ENCODE measurements around the gene DDR2.

DDR2 gene

DNA sequence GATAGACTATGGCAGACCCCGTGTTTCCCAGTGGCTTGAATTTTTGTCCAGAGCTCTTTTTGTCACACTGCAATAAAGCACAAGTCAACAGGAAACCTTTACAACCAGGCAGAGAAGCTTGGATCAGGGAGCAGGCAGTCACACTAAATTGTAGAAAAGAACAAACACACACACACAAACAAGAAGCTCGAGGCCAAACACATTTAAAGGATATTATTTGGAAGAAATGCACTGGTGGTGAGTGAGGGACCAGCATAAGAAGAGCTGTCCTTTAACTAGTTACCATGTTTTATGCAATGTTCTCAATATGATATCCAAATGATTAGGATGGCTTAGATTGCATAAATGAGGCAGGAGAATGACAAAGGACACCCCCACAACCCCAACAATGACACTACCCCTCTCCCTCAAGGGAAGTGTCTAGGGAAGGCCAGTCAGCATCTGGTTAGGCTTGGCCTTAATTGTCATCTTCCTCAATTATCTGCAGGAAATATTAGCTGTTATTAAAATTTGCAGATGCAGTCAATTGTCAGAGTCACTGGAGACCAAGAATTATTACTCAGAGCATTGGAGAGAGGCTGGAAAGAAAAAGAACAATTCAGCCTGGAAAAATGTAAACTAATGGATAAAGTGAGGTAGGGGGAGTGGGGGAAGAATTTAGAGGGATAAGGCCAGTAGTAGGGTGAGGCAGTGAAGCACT is 35.3 kb downstream of the DDR2 start:
- H3K27ac ChIP-seq, result no peak overlapping the region
- no peak for DNase-seq (ENCODE audit: low read depth, low spot score)

DNA sequence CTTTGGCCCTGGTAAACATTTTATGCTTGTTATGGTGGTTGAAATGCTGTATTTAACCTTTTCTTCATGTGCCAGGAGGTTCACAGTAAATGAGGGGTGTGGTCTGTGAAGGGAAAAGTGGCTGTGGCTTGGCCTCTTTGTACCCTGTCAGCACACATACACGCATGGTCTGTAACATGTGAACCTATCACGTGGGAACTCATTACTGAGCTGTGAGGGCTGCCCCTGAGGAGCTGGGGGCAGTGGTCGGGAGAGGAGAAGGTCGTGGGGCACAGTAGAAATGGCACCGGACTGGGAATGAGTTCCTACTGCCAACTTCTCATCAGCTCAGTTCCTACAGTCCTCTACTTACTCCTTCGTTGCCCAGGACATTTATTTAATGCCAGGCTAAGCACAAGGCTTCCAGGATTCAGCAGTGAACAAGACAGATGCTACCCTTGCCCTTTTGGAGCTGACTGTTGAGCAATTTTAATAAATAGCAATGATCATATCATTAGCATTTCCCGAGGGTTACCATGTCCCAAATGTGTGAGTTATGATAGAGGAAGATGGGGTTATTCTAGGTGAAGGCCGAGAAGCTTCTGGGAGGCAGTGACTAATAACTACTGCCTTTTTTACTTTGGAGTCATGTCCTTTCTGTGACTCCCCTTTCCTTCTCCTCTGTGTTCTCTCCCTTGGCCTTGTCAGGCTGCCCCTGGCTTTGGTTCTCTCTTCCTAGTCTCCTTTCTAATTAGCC is 38.8 kb downstream of the DDR2 start:
- no peak overlapping the region for H3K27ac ChIP-seq
- no peak for DNase-seq (ENCODE audit: low read depth, low spot score)

DNA sequence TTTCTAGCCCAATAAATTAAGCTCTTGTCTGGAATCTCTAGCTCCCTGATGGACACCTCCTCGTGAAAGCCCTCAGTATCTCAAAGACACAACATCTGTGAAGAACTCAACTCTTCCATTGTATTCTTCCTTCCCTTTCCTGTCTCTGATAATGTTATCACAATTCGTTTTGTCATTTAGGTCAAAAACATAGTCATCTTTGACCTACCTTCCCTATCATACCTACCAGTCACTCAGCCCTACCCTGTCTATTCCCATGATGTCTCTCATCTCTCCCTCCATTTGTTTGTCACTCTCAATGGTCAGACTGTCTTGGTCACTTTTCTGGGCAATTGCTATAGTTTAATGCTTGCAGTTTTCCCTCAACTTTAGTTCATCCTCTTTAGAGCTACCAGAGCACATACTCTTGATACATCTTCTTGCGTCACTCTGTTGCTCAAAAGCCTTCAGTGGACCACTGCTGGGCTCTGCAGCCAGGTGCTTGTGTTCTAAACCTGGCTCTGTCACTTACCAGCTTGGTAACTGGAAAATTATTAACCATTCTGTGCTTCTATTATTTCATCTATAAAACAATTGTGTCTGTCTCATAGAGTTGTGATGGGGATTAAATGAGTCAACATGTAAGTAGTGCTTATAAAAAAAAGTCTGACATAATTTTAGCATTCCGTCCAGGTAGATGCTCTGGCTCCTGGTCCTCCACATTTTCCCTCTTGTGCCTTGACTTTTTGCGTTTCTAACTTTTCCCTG is 39.6 kb downstream of the DDR2 start:
- no peak overlapping the region for H3K27ac ChIP-seq
- DNase-seq (ENCODE audit: low read depth, low spot score), result no peak

DNA sequence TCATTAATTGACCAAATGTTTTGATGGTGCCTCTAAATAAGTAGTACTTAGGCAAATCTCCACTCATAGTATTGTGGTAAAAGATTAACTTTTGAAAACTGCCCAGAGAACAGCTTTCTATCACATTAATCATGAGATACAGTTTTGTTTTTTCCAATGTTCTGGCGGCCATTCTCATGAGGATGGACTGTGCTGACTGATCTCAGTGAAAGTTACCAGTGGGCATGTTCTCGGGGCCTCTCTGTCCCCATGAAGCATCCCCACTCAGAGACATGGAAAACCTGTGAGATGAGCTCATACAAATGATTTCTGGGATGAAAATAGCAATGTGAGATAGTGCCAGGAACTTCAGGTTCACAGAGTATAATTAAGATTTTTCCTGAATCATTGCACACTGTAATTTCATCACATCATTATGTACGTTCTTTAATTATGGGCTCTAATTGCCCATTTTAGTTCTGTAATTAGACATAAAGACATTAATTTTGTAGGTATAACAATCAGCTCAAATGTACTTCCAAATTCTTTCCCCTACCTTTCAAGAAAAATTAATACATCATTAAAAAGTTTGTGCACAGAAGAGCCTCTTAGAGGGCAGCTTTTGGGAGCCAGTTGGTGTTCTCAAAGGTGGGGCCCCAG is 40.5 kb downstream of the DDR2 start:
- no peak for DNase-seq (ENCODE audit: low read depth, low spot score)
- no peak overlapping the region for H3K27ac ChIP-seq

DNA sequence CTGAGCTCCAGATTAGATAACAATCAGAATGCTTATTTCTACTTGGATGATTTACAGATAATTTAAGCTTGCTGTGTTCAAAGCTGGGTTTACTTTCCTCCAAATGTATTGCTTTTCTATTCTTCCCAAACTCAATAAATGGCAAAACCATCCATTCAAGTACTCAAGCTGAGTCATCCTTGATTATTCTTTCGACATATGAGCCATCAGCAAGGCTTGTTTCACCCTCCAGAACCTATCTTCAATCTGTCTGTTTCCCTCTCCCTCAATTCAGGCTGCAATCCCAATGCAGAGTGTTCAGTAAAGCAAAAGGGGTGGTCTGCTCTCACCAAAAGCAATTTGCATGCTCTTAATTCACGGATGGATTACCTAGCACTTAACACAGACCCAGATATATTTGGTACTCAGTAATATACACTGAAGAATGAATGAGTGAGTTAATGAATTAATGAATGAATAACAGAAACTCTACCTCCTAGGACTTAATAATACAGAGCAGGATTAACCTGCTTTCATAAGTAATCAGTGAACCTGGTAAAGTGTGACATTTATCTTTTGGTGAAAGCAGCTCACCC is 41.9 kb downstream of the DDR2 start:
- no peak overlapping the region for H3K27ac ChIP-seq
- no peak for DNase-seq (ENCODE audit: low read depth, low spot score)

DNA sequence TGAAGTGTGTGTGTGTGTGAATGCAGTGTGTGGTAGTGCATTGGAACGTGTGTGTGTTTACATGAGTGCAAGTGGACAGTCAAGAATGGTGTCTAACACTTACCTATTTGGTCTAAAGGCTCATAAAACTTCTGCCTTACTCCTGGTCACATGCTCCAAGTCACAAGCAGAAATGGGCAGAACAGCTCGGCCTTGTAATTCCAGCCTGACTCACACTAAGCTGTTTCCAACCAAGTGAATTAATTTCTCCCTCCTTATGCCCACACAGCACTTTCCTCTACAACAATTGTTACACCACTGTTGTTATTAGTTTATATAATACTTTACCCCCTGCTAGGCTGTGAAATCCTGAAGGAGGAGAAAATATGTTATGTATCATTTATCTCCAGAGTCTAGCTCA is 43.8 kb downstream of the DDR2 start:
- DNase-seq (ENCODE audit: low read depth, low spot score), result no peak
- no peak overlapping the region for H3K27ac ChIP-seq

DNA sequence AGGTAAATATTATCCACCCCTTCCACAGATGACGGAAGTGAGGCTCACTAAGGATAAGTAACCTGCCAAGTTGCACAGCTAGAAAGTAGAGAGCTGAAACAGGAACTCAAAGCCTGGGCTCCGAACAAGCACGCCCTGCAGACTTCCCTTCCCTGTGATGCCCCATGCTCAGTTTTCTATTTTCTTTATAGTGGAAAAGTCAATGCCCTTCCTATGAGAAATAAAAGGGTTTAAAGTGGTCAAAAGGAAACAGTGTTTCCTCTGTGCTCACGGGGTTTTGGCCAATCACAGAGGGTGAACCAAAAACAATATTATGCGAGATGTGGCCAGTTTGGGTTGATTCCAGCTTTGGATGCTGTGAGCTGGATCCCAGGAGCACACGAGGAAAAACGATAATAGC is 44.5 kb downstream of the DDR2 start:
- H3K27ac ChIP-seq, result no peak overlapping the region
- DNase-seq (ENCODE audit: low read depth, low spot score), result no peak

DNA sequence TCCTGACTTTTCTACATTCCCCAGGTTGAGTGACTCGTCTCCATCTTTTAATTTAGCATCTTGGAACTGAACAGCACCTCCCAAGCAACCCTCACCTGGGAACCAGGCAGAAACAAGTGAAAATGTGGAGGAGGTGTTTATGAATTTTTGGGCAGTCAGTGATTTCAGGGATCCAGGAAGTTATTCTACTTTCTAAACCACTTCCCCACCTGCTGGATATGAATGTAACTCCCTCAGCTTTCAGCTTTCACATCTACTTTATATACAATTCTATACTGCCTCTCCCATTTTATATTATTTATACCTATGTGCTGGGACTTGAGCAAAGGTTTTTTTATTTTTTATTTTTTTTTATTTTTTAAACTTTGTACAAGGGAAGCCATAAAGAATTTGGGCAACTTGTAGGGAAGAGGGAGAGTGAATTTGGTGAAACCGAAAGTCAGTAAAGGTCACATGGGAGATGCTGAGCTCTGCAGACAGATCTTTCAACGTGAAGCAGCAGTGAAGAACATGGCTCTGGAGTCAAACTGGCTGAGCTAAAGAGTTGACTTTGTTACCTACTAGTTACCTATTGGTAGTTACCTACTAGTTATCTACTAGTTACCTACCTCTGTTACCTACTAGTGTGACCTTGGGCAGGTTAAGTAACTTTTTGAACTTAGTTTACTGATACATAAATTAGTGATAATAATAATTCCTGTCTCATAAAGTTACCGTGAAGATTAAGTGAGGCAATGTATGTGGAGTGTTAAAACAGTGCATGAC is 45.5 kb downstream of the DDR2 start:
- DNase-seq (ENCODE audit: low read depth, low spot score), result no peak
- no peak overlapping the region for H3K27ac ChIP-seq

DNA sequence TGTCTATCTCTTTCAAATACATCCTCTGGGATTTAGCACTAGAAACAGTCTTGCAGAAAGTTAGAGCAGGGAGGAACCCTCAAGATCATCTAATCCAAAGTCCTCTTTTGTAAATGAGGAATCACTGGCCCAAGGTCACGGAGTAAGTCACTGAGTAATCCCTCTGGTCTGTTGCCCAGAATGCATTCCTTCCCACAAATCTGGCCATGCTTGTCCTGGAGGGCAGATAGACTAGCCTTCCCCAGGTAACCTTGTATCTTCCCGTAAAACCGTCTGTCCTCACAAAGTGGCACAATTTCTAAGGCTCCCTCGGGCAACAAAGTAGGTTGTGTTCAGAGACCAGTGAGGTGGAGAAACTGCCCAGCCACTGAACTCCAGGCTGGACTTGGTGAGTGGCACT is 46.2 kb downstream of the DDR2 start:
- no peak overlapping the region for H3K27ac ChIP-seq
- no peak for DNase-seq (ENCODE audit: low read depth, low spot score)

DNA sequence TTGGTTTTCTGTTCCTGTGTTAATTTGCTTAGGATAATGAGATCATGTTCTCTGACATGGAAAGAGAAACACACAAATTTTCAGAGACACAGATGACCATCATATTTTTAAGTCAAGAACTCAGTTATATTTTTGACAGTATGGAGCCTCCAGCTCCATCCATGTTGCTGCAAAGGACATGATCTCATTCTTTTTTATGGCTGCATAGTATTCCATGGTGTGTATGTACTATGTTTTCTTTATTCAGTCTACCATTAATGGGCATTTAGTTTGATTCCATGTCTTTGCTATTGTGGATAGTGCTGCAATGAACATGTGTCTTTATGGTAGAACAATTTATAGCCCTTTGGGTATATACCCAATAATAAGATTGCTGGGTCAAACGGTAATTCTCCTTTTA is 47.0 kb downstream of the DDR2 start:
- DNase-seq (ENCODE audit: low read depth, low spot score), result no peak
- H3K27ac ChIP-seq, result no peak overlapping the region

DNA sequence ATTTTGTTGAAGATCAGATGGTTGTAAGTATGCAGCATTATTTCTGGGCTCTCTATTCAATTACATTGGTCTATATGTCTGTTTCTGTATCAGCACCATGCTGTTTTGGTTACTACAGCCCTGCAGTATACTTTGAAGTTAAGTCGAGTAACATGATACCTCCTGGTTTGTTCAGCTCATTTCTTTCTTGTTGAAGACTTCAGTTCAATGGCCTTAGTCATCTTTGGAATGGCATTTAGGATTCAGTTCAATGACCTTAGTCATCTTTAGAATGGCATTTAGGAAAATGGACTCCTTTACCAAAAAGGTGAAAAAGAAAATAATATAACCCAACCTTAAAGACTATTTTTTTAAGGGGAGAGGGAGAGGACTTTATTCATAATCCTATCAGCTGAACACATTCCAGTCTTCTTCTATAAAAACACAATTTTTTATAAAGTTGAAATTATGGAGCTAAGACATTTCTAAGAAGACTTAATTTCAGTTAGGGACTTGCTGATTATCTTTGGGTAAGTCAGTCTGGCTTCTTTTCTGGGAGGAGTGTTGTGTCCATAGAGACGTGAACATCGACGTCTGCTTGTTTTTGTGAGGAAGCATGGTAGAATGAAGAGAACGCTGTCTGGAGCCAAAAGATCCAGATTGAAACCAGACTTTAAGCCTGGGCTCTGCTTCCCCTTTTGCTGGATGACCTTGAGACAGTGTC is 48.3 kb downstream of the DDR2 start:
- DNase-seq (ENCODE audit: low read depth, low spot score), result no peak
- no peak overlapping the region for H3K27ac ChIP-seq

DNA sequence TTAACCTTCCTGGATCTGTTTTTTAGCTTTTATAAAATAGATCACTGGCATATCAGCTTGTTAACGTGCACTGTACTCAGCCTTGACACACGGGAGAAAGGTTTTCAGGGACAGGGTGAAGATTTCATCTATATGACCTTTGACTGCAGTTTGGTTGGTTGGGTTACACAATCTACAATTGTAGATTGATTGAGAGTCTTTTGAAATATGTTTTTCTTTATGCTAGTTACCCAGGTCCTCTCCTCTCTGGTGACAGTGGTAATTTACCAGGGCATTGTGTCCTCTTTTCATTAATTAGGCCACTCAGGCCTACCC is 48.8 kb downstream of the DDR2 start:
- H3K27ac ChIP-seq, result no peak overlapping the region
- no peak for DNase-seq (ENCODE audit: low read depth, low spot score)

DNA sequence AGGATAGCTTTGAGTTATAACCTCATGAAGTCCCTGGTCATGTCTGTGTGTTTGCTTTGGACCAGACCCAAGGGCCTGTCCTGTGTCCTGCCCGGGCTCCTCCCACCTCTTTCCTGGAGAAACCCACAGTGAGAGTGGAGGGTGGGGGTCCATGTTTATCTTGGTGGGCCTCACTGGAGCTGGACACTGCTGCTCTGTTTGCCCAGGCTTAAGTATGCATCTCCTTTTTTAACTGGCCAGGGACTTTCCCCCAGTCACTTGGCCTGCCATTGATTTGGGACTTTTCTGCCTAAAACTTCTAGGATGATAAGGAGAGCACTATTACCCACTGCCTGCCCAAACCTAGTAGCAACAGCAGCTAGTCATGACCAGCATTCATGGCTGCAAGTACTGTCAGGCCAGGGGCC is 49.8 kb downstream of the DDR2 start:
- H3K27ac ChIP-seq, result no peak overlapping the region
- no peak for DNase-seq (ENCODE audit: low read depth, low spot score)

DNA sequence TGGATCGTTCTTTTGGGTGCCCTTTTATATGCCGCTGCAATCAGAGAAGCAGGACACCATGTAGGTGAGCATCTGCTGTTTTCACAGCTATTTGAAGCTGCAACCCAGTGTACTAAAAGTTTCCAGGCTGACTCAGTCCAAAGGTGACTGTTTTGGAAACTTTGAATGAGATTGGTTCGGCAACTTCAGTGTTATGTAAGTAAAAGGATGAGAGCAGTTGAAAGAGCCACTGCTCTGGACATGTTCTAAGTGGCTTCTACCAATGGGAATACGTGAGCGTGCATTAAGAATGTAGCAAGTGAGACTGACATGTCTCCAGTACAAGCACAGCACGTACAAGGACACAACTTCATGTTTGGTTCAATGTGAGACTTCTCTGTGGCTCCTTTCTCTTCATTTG is 55.6 kb downstream of the DDR2 start:
- no peak for DNase-seq (ENCODE audit: low read depth, low spot score)
- no peak overlapping the region for H3K27ac ChIP-seq

DNA sequence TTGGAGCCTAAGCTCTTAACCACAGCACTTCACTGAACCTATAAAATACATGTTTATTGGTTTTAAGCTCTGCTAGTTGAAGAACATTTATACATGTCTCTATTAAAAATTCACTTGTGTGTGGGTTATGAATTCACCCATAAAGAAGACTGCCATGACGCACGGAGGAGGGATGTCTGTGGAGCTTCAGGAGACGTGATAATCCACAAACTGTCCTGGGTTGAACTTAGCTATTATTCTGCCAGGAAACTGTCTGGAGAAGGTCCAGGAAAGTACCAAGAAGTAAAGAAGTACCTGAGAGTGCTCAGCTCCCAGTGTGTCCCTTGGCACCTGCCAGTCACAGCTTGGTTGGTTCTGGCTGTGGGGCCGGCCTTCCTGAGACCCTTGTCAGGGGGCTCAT is 56.3 kb downstream of the DDR2 start:
- no peak overlapping the region for H3K27ac ChIP-seq
- DNase-seq (ENCODE audit: low read depth, low spot score), result no peak

DNA sequence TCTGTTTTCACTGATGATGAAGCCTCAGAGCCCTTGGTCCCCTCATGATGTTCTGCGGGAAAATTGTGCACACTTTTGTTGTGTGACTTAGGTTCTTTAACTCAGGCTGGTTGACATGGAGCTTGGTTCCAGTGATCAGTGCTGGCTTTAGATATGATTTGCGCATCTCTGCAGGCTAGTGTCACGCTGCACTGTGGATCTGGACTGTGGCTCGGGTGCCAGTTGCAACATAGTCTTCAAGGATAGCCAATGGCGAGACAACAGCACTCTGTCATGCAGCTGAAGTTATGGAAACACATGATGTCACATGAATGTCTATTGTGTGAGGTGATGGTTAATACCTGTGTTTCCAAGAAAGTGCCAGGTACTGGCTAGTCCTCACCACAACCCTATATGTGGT is 56.7 kb downstream of the DDR2 start:
- H3K27ac ChIP-seq, result no peak overlapping the region
- no peak for DNase-seq (ENCODE audit: low read depth, low spot score)

DNA sequence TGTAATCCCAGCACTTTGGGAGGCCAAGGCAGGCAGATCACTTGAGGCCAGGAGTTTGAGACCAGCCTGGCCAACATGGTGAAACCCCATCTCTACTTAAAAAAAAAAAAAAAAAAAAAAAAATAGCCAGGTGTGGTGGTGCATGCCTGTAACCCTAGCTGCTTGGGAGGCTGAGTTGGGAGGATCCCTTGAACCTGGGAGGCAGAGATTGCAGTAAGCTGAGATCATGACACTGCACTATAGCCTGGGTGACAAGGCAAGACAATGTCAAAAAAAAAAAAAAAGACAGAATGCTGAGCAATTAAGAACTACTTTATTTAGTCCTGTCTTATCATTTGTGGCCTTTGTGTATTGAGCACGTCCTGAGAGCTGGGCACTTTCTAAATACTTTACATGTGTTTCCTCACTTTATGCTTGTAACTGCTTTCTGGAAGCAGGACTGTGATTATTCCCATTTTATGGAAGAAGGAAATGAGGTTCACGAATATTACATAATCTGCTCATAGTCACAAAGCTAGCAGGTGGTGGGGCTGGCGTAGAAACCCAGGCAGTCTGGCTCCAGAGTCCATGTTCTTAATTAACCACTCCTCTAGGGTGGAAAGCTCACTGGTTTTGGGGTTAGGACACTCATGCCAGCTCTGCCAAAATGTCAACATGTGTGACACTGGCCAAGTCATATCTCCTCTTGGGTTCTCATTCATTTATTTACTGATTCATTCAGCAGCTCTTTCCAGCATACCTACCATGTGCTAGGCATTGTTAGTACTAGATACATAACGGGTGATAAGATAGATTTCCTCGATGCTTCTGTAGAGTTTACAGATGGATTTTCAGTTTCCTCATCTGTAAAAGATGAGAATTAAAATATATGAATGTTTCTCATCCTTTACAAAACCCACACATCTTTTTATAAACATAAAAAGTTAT is 57.7 kb downstream of the DDR2 start:
- DNase-seq (ENCODE audit: low read depth, low spot score), result no peak
- H3K27ac ChIP-seq, result peak overlapping the region; percentile 34

DNA sequence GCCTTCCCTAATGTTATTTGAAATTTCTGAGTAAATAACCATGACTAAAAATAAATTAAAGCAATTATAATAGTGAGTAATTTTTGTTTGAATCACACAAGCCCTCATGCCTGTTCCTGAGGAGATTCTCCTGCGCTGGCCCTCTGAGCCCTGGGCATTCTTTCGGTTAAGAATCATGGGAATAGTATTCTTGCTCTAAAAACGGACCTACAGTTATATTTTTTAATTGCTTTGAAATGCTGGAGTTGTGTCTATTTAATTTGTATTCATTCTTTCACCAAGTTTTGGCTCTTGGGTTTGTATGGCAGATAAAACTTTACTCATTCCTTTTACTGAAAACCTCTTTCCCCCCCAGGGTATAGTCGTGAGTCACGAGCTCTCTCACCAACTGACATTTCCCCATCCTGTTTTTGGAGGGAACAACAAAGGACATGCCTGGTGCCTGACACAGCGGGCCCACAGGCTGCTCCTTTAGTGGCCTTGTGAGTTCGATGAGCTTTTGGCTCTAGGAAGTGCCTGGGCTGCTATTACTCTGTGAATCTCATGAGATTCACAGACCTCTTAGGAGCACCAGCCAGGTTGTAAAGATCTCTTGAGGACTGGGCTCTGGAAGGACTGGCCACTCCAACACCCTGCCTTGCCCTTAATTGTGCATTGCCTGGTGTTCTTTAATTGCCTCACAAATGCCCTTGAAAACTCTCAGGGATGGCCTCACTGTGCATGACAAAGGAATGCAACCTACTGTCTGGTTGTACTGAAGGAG is 58.6 kb downstream of the DDR2 start:
- peak overlapping the region; percentile 34 for H3K27ac ChIP-seq
- DNase-seq (ENCODE audit: low read depth, low spot score), result peak; percentile 68

All from epithelial cell of prostate (primary cell).